NCI-H526 (cell line): ENCODE results near the gene SLC2A2.
A peak's percentile ranks its signal among the peaks of the same experiment; 100 is the strongest.

Experiments
- DNase-seq, 2 experiments: peaks; one replicate each; lab custom pipeline; 2025; lab: John Stamatoyannopoulos, UW

SLC2A2 gene

DNA sequence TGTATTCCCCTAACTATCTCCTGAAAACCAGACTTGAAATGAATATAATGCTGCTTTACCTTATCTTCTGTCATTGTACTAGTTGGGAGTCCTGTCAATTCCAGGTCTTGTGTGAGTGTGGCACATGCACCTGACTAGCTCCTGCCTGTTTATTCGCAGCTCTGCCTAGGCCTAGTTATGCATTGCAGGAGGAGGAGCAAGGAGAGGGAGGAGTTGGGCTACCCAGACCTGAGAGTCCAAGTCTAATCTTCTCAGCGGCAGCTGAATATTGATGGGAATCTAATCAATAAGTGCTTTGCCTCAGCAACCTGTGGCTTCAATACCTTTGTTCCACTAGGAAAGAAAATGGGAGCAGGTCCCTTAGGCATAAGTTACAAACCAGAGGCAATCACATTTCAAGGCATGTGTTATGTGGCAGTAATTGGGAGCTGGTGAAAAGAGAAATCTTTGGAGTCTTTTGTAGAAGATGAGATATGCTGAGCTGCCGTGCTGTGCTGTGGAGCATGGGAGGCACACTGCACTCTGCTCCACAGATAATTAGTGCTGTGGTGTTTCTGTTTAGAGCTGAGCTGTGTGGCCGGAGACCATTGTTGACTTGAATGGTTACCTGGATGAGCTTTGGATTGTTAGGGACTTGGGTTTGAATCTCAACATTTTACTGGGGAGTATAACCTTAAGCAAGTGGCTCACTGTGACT lies at the start of gene SLC2A2:
Gene SLC2A2 (minus strand): TSS at position 124 of the 697 bp plus-strand sequence. CDS start 50 bp downstream, at position 74.
- DNase-seq: no peak

DNA sequence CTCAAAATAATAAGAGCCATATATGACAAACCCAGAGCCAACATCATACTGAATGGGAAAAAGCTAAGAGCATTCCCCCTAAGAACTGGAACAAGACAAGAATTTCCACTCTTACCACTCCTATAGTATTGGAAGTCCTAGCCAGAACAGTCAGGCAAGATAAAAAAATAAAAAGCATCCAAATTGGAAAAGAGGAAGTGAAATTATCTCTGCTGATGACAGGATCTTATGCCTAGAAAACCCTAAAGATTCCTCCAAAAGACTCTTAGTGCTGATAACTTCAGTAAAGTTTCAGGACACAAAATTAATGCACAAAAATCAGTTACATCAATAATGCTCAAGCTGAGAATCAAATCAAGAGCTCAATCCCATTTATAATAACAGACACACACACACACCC lies 45.9 kb upstream of the SLC2A2 start:
- DNase-seq: no peak

DNA sequence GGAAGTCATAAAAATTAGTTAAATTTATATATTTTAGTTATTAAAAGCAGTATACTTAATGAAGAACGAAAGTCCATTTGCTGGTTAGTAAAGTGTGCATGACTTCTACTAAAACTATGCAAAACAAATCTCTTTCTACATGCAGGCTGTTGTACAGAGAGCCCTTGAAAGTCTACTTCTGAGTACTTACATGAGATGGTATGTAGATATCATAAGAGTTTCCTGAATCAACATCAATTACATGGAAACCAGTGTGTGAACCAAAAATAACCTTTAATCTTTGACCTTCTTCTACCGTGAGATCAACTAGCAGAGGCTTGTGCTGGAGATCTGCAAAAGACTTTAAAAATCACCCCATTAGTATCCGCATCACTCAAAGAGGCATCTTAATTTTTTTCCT lies 42.1 kb upstream of the SLC2A2 start:
- DNase-seq: no peak

DNA sequence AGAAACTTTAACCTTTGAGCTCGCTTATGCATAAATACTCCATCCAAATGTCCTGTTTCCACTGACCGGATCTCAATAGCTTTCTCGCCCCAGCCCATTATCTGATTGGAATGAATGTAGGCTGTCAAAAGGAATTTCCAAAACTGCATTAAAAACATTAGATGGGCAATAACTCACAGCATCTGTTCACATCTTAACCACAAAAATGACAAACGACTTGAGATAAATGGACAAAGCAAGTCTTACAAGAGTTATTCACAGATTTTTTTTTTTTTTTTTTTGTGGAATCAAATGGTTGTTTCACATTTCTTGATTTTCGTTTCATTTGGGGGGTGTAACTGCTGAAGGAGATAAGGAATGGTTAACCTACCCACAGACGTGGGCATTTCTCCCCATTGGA lies 39.7 kb upstream of the SLC2A2 start:
- peak in 1 of 2 experiments; percentile 11 for DNase-seq

DNA sequence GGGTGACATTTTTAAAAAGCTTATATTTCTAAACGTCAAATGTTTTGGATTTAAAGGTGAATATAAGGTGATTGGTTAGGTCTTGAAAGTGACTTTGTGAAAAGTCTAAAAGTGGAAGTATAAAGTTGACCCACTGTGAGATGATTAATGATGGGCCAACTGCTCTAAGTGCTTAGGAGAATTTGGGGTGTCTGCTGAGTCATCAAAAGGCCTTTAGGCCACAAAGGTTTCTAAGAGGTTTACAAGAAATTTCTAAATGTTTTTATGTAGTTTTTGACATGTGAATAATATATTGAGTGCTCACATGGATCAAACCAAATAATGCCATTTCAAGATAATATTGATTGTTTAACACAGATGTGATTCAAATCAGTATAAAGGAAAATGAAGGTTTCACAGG lies 39.2 kb upstream of the SLC2A2 start:
- DNase-seq: no peak

DNA sequence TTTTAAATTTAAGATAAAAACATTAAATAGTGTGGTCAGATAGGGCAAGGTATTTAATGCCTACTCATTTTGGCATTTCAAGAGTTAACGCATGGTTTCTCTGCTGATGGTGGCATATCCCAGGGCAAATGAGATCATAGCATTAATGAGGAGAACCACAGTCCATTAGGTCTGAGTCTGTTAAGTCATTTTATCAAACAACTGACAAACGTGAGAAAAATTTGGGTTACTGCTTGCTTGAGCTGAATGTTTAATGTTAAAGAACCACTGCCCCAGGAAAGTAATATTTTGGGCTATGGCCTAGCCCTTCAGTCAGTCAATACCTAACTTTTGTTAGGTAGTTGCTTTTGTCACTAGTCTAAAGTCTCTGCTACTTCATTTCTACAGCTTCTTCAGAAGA lies 37.9 kb upstream of the SLC2A2 start:
- no peak for DNase-seq

DNA sequence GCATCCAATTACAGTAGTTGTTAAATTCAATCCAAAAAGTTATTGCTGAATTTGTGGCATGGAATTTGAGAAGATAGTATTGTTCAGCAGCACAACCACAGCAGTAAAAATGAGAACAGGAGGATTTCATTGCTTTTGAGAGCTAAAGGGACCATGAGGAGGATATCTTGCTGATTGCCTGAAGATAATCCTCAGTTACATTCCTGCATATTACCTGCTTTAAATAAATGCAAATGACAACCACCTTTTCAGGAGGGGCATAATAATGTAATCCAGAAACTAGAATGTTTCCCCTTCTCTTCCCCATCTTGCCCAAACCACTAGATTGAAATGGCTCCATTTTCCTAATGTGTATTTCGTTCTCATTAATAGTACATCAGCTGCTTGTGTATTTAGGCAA lies 35.2 kb upstream of the SLC2A2 start:
- DNase-seq: peak in 1 of 2 experiments; percentile 45

DNA sequence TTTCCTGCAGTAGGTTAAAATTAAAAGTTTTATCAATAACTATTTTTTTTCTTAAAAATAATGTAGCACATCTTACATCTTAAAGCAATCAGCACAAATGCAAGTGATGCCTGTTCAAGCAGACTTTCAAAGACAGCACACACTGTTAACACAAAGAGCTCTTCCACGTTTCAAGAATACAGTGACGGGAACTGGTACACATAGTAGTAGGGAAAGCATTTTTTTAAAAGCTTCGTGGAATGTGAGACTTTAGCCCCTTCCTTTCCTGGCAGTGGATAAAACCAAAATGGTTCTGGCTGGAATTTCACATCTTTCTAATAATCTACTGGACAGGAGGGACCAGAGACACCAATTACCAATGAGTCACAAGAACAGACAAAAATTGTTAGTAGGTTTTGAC lies 33.5 kb upstream of the SLC2A2 start:
- DNase-seq: no peak

DNA sequence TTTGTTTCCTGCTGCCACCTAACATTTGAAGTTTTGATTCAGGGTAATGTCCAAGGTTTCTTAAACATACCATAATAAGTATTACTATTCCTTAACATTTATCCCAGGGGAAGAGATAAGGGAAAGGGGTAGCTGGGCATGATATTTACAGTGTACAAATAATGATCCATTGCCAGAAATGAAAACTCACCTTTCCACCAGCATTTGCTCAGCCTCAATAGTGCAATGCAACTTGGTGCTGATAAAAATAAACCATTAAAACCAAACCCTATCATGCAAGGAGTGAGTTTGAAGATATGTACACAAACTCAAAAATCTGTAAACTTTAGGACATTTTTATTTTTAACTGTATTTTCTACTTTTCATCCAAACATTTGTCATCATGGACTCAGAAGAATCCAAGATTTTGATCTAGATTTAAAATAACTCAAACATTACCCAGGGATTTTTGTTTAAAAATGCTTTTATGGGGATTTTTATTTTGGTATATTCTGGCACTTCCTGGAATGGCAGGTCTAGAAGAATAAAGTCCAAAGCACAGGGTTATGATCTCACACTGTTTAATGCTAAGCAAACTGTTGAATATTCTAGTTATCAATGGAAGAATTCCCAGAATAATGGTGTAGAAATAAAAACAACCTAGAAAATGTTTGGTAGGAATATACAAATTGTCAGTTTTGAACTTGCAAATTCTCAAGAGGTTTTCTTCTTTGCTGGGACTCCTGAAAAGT lies 32.5 kb upstream of the SLC2A2 start:
- DNase-seq: no peak

DNA sequence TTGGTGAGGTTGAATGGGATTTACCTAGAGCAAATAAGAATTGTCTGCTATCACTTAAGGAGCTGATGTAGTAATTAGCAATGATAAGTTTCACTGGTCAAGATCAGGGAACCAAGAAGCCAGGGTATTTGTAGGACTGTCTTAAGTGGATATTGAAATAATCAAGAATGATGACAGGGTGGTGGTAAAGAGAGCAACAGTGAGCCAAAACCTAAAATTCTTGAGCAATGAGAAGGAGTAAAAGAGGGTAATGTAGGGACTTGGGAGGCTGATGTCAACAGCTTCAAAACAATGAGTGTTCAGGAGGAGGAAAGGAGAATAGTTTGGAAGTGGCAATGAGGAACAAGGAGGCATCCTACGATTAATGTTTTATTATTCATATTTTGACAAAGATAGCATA lies 31.5 kb upstream of the SLC2A2 start:
- no peak for DNase-seq

DNA sequence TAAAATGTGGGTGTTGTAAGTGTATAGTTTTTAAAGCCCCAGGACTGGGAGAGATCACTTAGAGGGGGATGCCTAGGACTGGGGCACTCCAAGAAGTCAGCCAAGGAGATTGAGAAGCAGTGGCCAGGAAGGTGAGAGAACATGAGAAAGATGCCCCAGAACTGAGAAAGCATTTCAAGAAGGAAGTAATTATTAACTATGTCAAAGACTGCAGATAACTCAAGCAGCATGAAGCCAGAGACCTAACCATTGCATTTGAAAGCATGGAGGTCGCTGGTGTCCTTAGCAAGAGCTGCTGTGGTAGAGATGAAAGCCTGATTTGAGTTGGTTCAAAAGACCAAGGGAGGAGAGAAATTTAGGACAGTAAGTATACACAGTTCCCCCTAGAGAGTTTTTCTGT lies 30.6 kb upstream of the SLC2A2 start:
- DNase-seq: no peak

DNA sequence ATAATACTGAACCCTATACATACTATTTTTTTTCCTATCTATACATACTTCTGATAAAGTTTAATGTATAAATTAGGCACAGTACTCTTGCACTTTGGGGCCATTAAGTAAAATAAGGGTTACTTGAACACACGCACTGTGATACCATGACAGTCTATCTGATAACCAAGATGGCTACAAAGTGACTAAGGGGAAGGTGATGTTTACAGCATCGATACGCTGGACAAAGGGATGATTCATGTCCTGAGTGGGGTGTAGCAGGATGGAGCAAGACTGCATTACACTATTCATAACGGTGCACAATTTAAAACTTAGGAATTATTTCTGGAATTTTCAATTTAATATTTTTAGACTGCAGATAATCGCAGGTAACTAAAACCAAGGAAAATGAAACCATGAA lies 30.0 kb upstream of the SLC2A2 start:
- no peak for DNase-seq

DNA sequence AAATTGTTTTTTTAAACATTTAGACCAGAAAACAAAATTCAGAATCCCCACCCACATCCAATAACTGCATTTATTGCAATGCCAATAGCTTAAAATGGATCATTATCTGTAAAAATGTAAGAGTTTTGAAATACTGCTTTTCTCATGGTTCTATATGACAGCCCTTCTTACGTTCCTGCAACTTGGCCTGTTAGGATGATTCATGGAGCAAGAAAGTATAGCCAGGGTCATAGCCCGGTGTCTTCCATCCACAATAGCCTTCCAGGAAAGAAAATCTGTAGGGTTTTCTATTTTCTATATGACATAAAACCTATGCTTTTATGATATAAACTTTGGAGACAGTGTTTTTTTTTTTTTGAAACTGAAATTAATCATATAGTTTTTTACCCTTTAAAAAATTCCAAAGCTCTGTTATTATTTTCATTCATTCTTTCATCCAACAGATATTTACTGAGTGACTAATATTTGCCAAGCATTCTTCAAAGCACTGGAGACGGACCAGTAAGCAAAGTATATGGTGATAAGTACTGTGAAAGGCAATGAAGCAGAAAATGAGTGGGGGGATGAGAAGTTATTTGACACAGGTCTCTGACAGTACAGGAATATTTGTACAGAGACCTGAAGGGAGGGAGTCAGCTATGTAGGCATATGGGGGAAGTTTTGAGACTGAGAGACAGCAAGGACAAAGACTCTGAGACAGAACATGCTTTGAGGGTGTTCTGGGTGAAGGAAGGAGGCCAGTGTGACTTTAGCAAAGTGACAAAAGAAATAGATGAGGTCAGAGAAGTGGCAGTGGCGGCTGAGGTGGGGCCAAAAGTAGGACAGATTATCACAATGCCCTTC lies 29.0 kb upstream of the SLC2A2 start:
- peak; percentile 33 to 44 for DNase-seq

DNA sequence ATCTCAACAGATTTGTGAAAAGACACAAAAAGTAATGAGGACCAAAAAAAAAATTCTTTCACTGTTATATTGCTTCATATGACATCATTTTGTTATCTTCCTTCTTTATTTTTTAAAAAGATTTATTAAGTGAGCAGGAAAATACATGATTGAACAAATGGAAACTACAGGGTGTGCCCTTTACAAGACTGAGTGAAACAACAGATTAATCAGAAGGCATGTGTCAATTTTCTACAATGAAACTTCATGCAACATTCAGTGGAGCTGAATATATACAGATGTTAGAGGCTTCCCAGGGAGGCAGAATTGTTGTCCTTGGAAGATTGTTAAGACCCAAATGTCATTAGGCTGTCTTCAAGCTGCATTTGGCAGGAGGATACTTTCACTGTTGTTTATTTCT lies 28.4 kb upstream of the SLC2A2 start:
- no peak for DNase-seq

DNA sequence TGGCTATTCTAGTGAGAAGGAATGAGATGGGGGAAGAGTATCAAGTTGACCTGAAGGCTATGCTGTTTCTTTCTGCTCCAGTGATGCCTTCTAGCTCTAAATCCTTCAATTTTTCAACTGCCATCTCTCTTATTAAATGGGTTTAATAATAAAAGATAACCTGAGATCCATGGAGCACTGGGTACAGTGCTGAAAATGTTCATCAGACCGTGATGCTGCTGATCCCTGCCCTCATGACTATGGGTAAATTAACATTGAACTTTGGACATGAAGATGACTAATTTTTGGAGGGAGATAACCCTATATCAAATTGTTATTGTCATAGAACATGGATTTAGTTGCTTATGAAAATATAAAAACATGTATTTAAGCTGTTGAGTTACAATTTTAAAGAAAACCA lies 27.7 kb upstream of the SLC2A2 start:
- DNase-seq: no peak

DNA sequence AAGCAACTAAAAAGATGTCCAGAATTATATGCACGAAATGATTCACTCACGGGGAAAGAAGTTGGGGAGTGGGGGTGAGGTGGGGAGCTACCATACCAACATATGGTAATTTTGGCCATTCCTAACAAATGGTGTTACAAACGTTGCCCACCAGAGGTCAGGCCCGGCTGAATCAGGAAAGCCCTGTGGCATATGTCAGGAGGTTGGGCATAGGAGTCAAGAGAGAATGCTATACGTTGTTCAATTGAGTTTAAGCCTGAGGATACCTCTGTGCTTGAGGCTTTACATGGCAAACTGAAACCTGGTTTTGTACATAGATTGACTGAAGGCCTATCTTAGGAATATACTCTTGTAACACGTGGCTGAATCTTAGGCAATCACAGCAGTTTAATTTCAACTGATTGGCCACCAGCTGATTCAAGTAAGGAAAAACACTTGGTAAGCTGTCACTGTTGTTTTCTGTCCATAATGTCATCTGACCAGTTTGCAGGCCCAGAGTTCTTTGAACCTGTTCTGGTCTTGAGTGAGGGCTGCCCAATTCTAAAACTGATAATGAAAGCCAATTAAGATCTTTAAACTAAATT lies 23.4 kb upstream of the SLC2A2 start:
- peak; percentile 13 to 78 for DNase-seq

DNA sequence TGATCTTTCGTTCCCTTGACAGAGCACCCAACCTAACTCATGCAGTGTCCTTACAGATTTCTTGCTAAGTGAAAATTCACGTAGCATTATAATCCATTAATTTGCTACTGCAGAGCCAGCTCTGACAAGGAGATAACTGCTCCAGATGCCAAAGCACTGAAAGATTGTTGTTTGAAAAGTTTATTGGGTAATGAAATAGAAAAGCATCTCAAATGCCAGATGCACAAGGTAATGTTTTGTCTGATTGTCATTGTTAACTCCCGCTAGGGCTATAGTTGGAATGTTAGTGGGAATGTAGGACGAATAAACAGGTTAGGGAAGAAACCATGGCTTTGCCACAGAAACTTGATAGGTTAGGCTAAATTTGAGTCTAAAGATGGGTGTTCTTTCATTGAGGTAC lies 20.2 kb upstream of the SLC2A2 start:
- no peak for DNase-seq

DNA sequence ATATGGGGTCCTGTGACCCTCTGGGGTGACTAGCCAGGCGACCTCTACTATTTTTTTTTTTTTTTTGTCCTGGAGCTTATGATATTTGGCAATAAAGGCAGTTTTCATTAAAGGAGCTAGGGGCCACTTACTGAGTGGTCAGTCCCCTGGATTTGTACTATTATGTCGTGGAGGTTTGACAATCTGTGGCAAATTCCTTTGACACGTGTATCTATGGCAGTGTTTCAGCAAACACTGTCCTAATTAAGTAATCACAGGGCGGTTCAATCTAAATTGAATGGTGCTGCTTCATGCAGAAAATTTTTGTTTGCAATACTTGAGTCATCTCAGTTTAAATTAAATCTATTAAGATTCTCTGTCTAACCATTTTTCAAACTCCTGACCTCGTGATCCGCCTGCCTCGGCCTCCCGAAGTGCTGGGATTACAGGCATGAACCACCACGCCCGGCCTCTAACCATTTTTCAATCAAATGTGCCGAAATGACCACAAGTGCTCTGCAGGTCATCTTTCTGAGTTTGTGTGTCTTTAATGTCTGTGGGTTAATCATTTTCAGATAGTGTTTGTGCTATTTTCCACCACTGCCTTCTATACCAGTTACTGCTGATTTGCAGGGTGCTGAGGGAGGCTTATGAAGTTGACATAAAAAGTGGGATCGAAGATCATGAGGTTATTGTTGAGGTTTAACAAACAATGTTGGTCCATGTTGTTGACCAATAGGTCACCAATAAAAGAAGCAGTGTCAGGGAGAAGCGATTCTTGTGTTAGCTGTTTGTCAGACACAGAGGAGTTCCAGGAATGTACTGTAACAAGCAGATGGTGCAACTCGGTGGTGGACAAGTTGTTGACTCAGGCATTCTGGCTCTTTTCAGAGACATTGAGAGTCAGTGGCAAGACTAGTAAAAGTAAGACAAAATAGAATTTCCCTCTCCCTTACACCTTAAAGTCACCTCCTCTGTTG lies 18.6 kb upstream of the SLC2A2 start:
- no peak for DNase-seq

DNA sequence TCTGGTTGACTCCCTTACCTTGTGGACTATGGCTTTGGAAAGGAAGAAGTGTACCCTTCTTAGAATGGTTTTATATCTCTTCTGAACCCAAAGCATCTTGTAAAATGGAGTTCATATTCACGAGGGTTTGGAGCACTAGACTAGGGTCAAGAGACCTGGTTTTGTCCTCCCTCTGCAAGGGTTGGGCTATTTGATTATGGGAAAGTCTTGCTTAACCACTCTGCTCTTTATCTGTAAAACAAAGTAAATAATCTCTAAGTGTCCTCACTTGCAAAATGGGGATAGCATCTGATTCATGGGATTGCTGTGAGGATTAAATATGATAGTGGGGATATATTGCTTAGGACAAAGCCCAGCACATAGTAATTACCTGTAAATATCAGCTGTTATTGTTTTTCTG lies 17.9 kb upstream of the SLC2A2 start:
- no peak for DNase-seq

DNA sequence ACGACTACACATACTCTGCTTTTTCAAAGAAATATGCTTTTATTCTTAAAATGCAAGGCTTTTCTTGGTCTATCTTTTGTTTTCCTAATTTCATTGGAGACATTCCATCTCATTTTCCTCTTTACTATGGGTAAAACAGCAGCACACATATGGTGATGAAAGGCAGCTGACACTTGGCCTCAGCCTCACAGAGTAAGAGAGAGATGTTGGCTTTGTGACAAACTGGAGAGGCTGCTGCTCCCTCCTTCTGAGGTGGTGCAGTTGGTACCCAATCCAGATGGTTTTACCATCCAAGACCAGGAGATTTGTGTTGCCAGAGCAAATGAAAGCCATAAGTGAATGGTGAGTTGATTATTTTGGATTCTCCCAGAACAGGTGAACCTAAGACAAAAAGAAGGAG lies 13.2 kb upstream of the SLC2A2 start:
- DNase-seq: no peak

DNA sequence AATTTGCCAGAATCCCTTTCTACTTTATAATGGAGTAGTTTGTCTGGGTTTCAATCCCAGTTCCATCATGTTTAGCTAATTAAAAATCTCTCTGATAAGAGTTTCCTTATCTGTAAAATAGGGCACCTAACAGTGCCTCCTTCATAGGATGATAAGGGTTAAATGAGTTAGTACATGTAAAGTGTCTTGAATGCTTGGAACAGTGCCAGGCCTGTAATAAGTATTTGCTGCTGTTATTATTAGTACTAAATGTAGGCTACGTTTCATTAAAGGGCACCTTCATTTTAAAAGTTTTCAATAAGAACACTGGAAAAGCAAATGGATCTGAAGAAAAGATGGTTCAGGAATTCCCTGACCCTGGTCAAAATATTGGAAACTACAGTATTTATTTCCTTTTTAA lies 11.8 kb upstream of the SLC2A2 start:
- no peak for DNase-seq
